Tibial nerve (tissue), 4 donors: Measurements from ENCODE around the gene CMTM8. TPM values are rescaled to one million over a fixed set of nuclear protein-coding genes. Genes with fewer than 3 reads are reported as not detected.

Experiments
- DNase-seq, 2 donors: peaks; one replicate each; pipeline ENCODE4 v3.0.0-alpha.2; 2019; ENCODE audit warnings: low spot score in 2 of 2
- H3K27ac ChIP-seq, 4 donors: fragments of 200-600 bp; sonication (generic) in 3 of 4; one replicate each; pipeline ENCODE4 v1.5.1; 2017 to 2019; ENCODE audit warnings: mild to moderate bottlenecking in 1 of 4
- H3K27me3 ChIP-seq, 2 donors: fragments of 200-600 bp; sonication (generic) in 1 of 2; one replicate each; pipeline versions ENCODE4 v1.5.1 to v1.6.0; 2017 to 2019
- H3K36me3 ChIP-seq, 3 donors: fragments of 200-600 bp; sonication (generic); one replicate each; pipeline ENCODE4 v1.5.1; 2018 to 2019
- H3K4me1 ChIP-seq, 4 donors: fragments of 200-600 bp; sonication (generic) in 3 of 4; one replicate each; pipeline ENCODE4 v1.5.1; 2017 to 2019
- H3K4me3 ChIP-seq, 4 donors: fragments of 200-600 bp; sonication (generic) in 3 of 4; one replicate each; pipeline ENCODE4 v1.5.1; 2017 to 2019; ENCODE audit warnings: mild to moderate bottlenecking in 1 of 4, moderate library complexity in 1 of 4
- H3K9me3 ChIP-seq, 4 donors: fragments of 200-600 bp; sonication (generic) in 3 of 4; one replicate each; pipeline ENCODE4 v1.5.1; 2017 to 2019
- EP300 ChIP-seq, 2 donors: sonication (generic); formaldehyde crosslinking; IDR thresholded peaks; one replicate each; pipeline ENCODE4 v1.6.1; 2017; ENCODE audit warnings: antibody characterized with exemption in 2 of 2, mild to moderate bottlenecking in 1 of 2
- POLR2A ChIP-seq, 2 donors: fragments of 450-650 bp; IDR thresholded peaks; one replicate each; pipeline ENCODE4 v1.6.1; 2017; ENCODE audit warnings: antibody characterized with exemption in 2 of 2, mild to moderate bottlenecking in 2 of 2, moderate library complexity in 2 of 2
- WGBS, 2 donors: methylation state at CpG; one replicate each; pipeline ENCODE4 v1.1.5; 2018; 5-methylcytosine and 5-hydroxymethylcytosine counted together
- total RNA-seq, 4 donors: library from RNA; depleted of rRNA; stranded (reverse); fragments of >200 nt; gene quantifications; one replicate each; pipeline ENCODE4 v1.1.0, GENCODE V29; 2016
- TF ChIP-seq, protein P1 (sequence below), 5 experiments: fragments of 200-600 bp in 3 of 5; fragments of 450-650 bp in 2 of 5; sonication (generic) in 3 of 5; IDR thresholded peaks; one replicate each; pipeline ENCODE4 v1.5.1; 2016 to 2019; ENCODE audit warnings: antibody characterized with exemption in 5 of 5, mild to moderate bottlenecking in 3 of 5, moderate library complexity in 2 of 5

Gene CMTM8
- total RNA-seq, 4 donors from 2014 or later = 2.9 to 8.4 (median 7.3) TPM

DNA sequence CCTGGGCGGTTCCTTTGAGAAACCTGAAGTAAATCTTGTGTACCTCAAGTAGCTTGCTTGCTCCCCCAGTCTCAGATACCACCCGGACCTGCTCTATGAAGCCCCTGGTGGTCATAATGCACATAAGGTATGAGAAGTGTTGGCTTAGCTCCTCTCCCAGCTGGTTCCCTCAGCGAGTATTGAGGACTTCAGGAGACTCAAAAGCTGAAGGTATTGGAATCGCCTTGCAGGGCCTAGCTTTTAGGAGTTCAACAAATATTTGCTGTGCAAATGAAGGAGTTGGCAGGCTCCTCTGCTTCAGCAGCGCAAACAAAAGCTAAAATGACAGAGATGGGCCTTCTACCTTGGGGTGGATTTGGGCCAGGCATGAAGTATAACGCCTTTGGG is 1.7 kb downstream of the CMTM8 start:
- peaks cover 0 to 17% of the 10 kb centered on the region in 2 donors for H3K27me3 ChIP-seq
- TF ChIP-seq POLR2A (IDR thresholded peaks at IDR 0.05) (no peak), EP300 (IDR thresholded peaks at IDR 0.05) (no peak)
- TF ChIP-seq, protein P1, sequence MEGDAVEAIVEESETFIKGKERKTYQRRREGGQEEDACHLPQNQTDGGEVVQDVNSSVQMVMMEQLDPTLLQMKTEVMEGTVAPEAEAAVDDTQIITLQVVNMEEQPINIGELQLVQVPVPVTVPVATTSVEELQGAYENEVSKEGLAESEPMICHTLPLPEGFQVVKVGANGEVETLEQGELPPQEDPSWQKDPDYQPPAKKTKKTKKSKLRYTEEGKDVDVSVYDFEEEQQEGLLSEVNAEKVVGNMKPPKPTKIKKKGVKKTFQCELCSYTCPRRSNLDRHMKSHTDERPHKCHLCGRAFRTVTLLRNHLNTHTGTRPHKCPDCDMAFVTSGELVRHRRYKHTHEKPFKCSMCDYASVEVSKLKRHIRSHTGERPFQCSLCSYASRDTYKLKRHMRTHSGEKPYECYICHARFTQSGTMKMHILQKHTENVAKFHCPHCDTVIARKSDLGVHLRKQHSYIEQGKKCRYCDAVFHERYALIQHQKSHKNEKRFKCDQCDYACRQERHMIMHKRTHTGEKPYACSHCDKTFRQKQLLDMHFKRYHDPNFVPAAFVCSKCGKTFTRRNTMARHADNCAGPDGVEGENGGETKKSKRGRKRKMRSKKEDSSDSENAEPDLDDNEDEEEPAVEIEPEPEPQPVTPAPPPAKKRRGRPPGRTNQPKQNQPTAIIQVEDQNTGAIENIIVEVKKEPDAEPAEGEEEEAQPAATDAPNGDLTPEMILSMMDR (IDR thresholded peaks at IDR 0.05) = peak in 2 of 5 experiments; percentile 18 to 23
- peaks cover 0 to 16% (median 6%) of the 10 kb centered on the region in 4 donors for H3K4me1 ChIP-seq
- H3K4me3 ChIP-seq = no peak overlapping the region
- H3K9me3 ChIP-seq = peaks cover 0 to 12% (median 1%) of the 10 kb centered on the region in 4 donors
- H3K27ac ChIP-seq = no peak overlapping the region
- 76 to 78% methylated on average over 6 of the region's 6 CpGs for WGBS, 2 donors
- H3K36me3 ChIP-seq = no peaks in the 10 kb centered on the region
- DNase-seq = no peak

DNA sequence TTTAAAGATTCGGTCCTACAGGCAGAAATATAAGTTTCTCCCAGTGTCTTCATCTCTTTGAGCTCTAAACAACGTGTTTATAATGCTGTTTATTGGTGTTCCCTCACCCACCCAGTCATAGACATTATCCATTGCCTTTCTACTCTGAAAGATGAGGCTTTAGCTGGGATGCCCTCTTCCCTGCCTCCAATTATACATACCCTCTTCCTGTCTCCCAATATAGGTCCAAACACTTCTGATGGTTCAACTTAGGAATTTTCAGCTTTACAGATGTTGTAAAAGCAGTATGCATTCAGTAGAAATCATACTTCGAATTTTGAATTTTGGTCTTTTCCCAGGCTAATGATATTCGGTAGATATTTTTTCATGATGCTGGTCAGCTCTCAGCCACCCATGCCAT is 2.6 kb downstream of the CMTM8 start:
- WGBS, 2 donors = 82 to 97% methylated on average over 4 of the region's 4 CpGs
- H3K9me3 ChIP-seq = peaks cover 0 to 5% (median 1%) of the 10 kb centered on the region in 4 donors
- H3K27me3 ChIP-seq = peaks cover 0 to 17% of the 10 kb centered on the region in 2 donors
- TF ChIP-seq, protein P1 (IDR thresholded peaks at IDR 0.05) = no peak
- no peak for TF ChIP-seq EP300 (IDR thresholded peaks at IDR 0.05)
- TF ChIP-seq POLR2A (IDR thresholded peaks at IDR 0.05) = no peak
- H3K27ac ChIP-seq = no peak overlapping the region
- no peaks in the 10 kb centered on the region for H3K36me3 ChIP-seq
- H3K4me1 ChIP-seq = peaks cover 0 to 16% (median 6%) of the 10 kb centered on the region in 4 donors
- DNase-seq = no peak
- no peak overlapping the region for H3K4me3 ChIP-seq

DNA sequence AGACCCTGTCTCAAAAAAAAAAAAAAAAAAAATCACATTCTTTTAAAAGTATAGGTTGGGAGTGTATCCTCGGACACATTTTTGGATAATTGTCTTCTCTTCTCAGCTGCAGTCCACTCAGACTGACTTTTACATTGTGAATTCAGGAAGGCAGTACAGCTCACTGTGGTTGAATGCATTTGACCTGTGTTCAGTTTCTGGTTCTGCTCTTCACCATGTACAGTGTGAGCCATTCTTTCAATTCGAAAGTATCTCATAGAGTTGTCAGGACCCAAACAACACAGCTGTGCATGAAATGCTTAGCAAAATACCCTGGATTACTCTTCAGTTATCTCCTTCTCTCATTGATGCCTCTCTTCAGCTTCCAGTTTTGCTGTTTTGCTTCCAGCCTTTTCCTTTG is 5.0 kb downstream of the CMTM8 start:
- TF ChIP-seq POLR2A (IDR thresholded peaks at IDR 0.05) (no peak), EP300 (IDR thresholded peaks at IDR 0.05) (no peak)
- TF ChIP-seq, protein P1 (IDR thresholded peaks at IDR 0.05) = no peak
- Histone ChIP-seq H3K27ac (no peak overlapping the region), H3K9me3 (no peaks in the 10 kb centered on the region), H3K4me1 (peaks cover 0 to 8% (median 6%) of the 10 kb centered on the region in 4 donors), H3K27me3 (peaks cover 0 to under 1% of the 10 kb centered on the region in 2 donors), H3K4me3 (no peak overlapping the region), H3K36me3 (no peaks in the 10 kb centered on the region)
- WGBS, 2 donors = 80 to 88% methylated on average over 2 of the region's 2 CpGs
- no peak for DNase-seq

DNA sequence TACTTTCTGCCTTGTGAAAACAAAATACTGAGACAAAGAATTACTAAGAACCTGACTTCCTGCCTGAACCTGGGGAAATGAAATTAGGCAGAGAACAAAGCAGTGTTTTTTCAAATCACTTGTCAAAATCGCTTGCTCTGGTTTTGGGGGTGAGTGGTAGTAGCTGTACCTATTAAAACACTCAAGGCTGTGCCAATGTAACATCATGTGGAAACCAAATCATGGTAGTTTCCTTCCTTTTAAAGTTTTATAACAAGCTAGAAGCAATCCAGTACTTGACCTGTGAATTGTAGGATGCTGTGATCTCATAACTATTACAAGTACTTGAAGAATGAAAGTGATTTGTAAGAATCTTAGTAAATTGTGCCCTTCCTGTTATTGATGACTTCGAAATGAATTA is 6.7 kb downstream of the CMTM8 start:
- TF ChIP-seq EP300 (IDR thresholded peaks at IDR 0.05) = no peak
- TF ChIP-seq, protein P1 (IDR thresholded peaks at IDR 0.05) = no peak
- TF ChIP-seq POLR2A (IDR thresholded peaks at IDR 0.05) = no peak

DNA sequence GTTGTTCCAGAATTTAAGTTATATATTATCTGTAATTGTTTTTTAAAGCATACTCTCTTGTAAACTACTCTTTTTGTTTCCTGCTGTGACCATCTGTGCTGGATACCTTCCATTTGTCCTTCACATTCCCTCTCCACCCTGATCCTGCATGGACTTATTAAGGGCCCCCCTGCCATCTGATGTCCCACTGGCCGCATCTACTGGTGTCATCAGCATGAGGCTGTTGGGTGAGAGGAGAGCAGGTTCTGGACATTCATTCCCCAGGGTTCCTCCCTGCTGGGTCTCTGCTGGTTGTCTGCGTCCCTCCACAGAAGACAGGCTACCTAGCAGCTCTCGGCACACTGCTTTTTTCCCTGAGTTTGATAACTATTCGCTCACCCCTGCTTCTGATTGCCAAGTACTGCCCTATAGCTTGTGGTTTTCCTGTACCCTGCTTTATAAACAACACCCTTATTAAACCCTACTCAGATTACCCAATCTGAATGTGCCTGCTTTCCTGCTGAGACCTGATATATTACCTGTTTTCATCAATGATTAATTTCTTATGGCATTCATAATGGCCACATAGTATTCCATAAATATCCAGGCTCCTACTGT is 7.7 kb downstream of the CMTM8 start:
- TF ChIP-seq EP300 (IDR thresholded peaks at IDR 0.05) (no peak), POLR2A (IDR thresholded peaks at IDR 0.05) (no peak)
- TF ChIP-seq, protein P1 (IDR thresholded peaks at IDR 0.05) = no peak

More for the DNA sequence above, 6.7 kb downstream of the CMTM8 start:
- no peak overlapping the region for H3K4me3 ChIP-seq
- no peaks in the 10 kb centered on the region for H3K27me3 ChIP-seq
- no peaks in the 10 kb centered on the region for H3K9me3 ChIP-seq
- no peak overlapping the region for H3K27ac ChIP-seq
- no peaks in the 10 kb centered on the region for H3K36me3 ChIP-seq
- DNase-seq = no peak
- H3K4me1 ChIP-seq = no peaks in the 10 kb centered on the region
- 62 to 67% methylated on average over 2 of the region's 2 CpGs for WGBS, 2 donors

More for the DNA sequence above, 7.7 kb downstream of the CMTM8 start:
- no peak for DNase-seq
- WGBS, 2 donors = 80 to 83% methylated on average over 4 of the region's 4 CpGs
- no peaks in the 10 kb centered on the region for H3K9me3 ChIP-seq
- H3K36me3 ChIP-seq = no peaks in the 10 kb centered on the region
- peak overlapping the region in 1 of 4 donors; percentile 29 for H3K27ac ChIP-seq
- H3K4me3 ChIP-seq = no peak overlapping the region
- no peaks in the 10 kb centered on the region for H3K4me1 ChIP-seq
- H3K27me3 ChIP-seq = no peaks in the 10 kb centered on the region
